Dermis microvascular lymphatic vessel endothelial cell (primary cell): ENCODE results near the gene WDR20. TPM values are rescaled to one million over a fixed set of nuclear protein-coding genes. Genes with fewer than 3 reads are reported as not detected.
"Not testable (repeated sequence)": the region's sequence is repeated elsewhere in the genome, so short reads cannot be mapped to it uniquely, and the experiment has no call there.

Source experiments
- DNase-seq, 2 donors: peaks; one replicate each; pipeline versions ENCODE4 v3.0.0 to v3.0.0-alpha.2; 2010; ENCODE audit warnings: low read depth in 2 of 2
- total RNA-seq: library from RNA; depleted of rRNA; stranded (reverse); fragments of >200 nt; gene quantifications from 2 replicates; pipeline ENCODE4 v1.2.1, GENCODE V29; 2014

WDR20 gene
- total RNA-seq, 1 donor from 2014 or later = 13.7 TPM

DNA sequence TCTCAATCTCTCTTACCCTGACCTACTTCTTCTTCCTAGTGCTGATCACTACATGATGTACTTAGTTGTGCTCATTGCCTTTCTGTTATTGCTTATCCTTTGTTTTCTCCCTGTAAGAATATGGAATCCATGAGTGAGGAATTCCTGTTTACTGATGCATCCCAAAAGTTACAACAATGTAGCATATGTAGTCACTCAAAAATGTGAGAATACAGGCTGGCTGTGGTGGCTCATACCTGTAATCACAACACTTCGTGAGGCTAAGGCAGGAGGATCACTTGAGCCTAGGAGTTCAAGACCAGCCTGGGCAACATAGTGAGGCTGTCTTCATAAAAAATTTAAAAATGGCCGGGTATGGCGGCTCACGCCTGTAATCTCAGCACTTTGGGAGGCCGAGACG is 8.0 kb upstream of the WDR20 start:
- DNase-seq = no peak

DNA sequence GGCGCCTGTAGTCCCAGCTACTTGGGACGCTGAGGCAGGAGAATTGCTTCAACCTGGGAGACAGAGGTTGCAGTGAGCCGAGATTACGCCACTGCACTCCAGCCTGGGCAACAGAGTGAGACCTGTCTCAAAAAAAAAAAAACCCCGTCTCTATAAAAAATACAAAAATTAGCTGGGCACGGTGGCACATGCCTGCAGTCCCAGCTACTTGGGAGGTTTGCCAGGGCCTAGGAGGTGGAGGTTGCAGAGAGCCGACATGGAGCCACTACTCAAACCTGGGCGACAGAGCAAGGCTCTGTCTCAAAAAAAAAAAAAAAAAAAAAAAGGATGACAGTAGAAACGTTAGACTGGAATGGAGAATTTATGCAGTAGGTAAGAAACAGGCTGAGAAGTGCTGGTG is 5.7 kb upstream of the WDR20 start:
- DNase-seq = not testable (repeated sequence)

DNA sequence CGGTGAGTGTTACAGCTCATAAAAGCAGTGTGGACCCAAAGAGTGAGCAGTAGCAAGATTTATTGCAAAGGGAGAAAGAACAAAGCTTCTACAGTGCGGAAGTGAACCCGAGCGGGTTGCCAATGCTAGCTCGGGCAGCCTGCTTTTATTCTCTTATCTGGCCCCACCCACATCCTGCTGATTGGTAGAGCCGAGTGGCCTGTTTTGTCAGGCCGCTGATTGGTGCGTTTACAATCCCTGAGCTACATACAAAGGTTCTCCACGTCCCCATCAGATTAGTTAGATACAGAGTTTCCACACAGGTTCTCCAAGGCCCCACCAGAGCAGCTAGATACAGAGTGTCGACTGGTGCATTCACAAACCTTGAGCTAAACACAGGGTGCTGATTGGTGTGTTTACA is 5.0 kb upstream of the WDR20 start:
- not testable (repeated sequence) for DNase-seq

DNA sequence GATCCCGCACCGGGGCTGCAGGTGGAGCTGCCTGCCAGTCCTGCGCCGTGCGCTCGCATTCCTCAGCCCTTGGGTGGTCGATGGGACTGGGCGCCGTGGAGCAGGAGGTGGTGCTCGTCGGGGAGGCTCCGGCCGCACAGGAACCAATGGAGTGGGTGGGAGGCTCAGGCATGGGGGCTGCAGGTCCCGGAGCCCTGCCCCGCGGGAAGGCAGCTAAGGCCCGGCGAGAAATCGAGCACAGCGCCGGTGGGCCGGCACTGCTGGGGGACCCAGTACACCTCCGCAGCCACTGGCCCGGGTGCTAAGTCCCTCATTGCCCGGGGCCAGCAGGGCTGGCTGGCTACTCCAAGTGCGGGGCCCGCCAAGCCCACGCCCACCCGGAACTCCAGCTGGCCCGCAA is 4.2 kb upstream of the WDR20 start:
- DNase-seq = not testable (repeated sequence)

DNA sequence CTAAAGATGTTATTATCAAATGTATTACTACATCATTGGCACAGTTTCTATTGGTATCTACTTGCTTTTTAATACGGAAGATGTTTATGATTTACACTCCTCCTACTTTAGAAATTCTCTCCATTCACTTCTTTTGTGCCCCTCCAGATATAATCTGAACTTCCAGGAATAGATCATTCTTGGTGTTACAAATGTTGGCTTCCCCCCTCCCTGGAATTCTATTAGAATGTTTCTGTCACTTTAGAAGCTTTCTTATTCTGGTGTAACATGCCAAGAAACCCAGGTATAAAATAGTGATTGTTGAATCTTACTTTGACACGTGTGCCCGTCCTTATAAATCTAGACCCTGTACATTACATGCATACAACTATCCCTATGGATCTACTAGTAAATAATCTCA is 1.2 kb upstream of the WDR20 start:
- no peak for DNase-seq

DNA sequence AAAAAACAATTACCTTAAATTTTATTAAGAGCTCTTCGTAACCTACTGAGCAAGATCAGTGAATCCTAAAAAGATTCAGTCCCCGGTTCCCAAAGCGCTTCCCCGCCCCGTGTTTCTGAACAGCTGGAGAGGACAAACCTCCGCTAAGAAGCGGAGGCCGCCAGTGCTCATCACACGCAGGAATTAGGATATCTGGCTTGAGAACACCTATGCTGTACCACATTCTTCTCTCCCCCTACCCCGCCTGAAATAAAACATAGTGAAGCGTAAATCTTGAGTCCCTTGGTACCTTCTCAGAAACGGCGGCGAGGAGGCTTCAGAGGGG is 774 bp upstream of the WDR20 start:
- DNase-seq = no peak

DNA sequence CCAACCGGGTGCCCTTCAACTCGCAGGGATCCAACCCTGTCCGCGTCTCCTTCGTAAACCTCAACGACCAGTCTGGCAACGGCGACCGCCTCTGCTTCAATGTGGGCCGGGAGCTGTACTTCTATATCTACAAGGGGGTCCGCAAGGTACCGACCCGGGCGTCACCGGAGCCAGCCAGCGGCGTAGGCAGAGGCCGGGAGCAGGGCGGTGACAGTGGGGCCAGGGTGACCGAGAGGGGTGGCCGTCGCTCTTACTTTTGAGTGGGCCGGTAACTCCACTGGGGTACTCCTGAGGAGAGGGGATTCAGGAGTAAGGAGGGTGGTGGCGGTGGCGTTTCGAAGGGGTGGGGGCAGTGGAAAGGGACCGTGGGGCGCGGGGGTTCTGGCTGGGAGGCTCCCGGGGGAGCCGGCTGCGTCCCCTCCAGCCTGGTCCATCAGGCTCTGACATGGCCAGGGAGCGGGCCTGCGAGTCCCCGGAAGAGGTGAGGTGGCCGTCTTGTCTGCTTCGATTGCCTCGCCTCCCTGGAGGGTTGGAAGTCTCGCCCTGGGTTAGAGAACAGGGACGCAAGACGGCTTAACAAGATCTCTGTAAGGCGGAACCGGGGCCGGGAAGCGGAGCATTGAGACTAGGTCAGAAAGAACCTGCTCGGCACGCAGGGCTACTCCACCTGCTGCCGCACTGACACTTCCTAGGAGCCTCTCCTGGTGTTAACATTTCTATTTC is 491 bp downstream of the WDR20 start:
- peak in 1 of 2 donors; percentile 24 for DNase-seq

DNA sequence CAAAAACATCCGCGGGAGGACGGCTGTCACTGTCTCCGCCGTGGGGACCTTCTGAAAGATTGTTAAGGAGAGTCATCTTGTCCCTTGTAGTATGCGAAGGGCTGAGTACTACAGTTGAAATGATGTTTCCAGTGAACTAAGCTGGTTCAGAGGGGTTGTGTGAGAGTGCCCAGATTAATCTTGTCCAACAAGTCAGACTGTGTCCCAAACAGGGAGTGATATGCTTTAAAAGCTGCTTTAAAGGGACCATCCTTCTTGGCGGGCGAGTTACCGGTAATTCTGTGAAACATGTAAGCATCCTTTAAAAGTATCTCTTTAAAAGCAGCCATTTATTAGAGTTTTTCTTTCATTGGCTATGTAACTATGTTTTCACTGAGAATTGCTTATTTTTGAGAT is 1.1 kb downstream of the WDR20 start:
- no peak for DNase-seq

DNA sequence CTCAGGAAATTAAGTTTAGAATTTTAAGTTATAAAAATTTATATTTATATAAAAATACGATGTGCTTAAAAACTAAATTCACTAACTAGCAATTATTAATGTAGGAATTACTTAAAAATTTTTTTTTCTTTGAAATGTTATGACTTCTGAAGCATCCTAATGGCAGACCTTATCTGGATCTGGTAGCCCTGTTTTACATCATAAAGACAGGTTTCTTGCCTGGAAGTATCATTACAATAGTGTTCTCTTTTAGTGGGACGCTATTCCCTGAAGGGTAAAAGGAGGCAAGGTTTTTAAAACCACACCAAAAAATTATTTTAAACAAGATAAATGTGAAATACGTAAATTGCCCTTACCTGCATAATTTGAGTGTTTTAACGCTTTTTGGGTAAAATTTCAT is 2.1 kb downstream of the WDR20 start:
- DNase-seq = no peak

DNA sequence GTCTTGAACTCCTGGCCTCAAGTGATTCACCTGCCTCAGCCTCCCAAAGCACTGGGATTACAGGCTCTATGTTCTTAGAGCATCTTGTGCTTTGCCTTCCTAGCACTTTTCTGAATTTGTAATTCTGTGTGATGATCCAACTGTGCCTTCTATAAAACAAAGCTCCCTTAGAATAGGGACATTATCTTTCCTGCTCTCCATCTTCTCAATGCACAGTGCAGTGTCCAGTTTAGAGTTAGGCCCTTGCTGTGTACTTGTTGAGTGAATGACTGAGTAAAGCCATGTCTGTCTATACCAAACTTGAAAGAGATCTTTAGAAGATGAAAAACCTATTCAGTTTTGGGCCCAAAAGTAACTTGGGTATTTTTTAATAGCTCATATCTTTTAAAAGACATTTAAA is 5.2 kb downstream of the WDR20 start:
- DNase-seq = no peak

DNA sequence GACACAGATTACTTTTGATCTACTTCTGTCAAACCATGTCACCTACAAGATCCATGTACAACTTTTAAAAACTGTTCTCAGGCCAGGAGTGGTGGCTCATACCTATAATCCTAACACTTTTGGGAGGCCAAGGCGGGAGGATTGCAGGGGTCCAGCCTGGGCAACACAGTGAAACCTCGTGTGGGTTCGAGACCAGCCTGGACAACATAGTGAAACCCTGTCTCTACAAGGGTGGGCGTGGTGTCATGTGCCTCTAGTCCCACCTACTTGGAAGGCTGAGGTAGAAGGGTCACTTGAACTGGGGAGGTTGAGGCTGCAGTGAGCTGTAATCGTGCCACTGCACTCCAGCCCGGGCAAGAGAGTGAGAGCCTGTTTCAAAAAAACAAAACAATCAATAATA is 5.7 kb downstream of the WDR20 start:
- DNase-seq = no peak

DNA sequence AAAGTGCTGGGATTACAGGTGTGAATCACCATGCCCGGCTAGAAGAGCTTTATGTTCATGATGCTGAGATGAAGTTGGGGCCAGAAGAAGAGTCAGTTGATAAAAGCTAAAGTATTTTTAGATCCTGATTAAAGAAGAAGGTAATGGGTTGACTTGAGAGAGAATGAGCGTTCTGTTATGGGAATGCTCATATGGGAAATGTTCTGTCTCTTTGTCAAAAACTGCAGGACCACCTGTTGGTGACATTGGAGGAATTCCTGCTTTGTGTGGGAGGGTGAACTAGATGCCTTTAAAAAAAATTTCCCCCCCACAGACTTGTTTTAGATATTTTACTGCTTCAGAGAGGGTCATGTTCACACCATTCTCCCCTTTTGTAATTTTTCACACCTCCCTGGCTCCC is 6.7 kb downstream of the WDR20 start:
- no peak for DNase-seq

DNA sequence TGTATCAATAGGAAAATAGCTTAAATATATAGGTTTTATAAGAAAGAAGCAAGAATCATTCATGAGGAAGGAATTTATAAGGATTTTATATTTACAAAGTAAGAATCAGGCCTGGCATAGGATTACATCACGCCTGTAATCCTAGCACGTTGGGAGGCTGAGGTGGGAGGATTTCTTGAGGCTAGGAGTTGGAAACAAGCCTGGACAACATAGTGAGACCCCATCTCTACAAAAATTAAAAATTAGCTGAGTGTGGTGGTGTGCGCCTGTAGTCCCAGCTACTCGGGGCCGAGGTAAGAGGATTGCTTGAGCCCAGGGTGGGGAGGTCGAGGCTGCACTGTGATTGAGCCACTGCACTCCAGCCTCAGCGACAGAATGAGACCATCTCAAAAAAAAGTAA is 10.4 kb downstream of the WDR20 start:
- no peak for DNase-seq

DNA sequence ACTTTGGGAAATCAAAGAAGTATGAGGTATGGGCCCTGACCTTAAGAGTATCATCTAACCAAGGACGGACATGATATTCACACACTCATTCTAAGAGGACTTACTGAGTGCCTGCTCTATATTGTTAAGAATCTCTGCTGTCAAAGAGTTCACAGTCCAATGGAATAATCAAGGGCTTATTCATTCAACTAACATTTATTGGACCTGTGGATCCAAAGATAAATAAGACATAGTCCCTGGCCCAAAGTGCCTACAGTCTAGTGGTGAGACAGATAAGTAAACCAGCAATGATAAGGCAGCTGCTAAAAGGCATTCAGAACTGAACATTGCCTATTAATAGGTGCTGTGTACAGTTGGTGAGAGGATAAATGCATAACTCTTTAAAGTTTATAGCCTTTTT is 11.0 kb downstream of the WDR20 start:
- DNase-seq = no peak

DNA sequence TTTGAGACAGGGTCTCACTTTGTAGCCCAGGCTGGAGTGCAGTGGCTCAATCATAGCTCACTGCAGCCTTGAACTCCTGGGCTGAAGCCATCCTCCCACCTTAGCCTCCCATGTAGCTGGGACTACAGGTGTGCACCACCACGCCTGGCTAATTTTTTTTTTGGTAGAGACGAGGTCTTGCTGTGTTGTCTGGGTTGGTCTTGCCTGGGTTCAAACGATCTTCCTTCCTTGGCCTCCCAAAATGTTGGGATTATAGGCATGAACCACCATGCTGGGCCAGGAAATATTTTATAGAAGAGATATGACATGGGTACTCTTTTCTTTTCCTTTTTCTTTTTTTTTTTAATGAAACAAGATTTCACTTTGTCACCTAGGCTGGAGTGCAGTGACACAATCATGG is 11.7 kb downstream of the WDR20 start:
- not testable (repeated sequence) for DNase-seq

DNA sequence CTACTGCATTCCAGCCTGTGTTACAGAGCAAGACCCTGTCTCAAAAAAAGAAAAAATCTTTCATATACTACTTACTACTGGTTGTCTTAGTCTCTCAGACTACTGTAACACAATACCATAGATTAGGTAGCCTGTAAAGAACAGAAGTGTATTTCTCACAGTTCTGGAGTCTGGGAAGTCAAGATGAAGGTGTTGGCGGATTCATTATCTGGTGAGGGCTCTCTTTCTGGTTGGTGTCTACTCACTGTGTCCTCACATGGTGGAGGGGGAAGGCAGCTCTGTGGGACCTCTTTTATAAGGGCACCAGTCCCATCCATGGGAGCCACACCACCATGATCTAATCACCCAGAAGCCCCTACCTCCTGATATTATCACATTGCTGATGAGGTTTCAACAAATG is 14.4 kb downstream of the WDR20 start:
- DNase-seq = no peak

DNA sequence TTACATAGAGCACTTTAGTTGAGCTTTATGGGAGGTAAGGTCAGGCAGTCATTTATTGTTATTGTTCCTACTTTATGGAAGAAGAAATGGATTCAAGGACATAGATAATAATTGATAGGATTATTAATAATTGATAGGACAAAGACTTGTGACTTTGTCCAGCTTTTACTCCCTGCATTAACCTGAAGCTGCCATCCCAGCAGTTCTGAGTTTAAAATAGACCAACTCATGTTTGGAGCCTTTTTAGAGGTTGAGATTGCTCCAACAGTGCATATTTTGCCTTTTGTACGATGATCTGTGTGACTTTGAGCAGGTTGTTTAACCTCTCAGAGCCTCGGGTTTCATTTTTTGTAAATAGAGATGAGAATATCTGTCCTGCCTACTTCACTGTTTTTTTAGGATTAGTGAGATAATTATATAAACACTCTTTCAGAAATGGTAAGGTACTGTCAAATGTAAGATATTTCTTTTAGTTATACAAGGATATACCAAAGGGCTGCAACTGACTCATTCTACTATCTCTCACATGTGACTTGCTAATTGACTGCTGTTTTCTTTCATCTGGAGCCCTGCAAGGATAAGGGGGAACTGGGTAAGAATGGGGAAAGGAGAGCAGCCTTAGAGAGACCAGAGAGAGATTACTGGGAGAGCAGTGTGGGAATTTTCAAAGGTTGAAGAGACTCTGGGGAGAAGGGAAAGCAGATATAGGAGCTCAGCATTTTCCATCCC is 15.3 kb downstream of the WDR20 start:
- no peak for DNase-seq

DNA sequence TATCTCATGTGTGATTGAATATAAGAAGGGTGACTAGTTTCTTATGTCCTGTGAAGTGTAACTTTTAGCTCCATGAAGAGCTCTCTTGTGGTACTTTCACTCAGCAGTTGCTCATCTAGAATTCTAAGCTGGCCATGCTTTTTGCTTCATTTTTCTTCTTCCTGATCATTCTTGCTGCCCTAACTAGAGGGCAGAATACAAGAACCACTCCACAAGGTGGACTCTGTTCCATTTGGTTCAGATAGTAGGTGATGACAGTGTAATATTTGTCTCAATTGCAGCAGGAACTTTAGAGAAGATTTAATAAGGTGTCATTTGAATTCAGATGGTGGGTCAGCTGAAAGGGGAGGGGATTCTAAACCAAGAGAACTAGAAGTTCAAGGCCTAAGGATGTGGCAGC is 17.6 kb downstream of the WDR20 start:
- no peak for DNase-seq

DNA sequence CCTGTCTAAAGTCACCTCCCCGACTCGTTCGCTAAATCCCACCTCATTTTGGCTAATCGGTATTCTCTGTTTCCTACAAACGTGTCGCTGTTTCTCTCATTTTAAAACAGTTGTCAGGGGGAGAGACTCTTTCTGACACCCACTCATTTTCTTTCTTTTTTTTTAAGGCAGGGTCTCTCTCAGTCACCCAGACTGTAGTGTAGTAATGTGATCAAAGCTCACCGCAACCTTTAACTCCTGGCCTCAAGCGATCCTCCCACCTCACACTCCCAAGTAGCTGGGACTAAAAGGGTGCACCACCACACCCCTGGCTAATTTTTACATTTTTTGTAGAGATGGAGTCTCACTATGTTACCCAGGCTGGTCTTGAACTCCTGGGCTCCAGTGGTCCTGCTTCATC is 19.1 kb downstream of the WDR20 start:
- no peak for DNase-seq

DNA sequence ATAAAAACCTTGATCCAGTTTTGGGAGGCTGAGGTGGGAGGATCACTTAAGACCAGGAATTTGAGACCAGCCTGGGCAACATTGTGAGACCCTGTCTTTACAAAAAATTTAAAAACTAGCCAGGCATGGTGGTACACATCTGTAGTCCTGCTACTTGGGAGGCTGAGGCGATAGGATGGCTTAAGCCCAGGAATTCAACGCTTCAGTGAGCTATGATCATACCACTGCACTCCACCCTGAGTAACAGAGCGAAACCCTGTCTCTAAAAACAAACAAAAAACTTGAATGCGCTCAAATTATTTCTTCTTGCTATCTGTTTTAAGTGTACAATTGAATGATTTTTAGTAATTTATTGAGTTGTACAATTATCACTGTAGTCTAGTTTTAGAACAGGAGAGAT is 20.1 kb downstream of the WDR20 start:
- no peak for DNase-seq

DNA sequence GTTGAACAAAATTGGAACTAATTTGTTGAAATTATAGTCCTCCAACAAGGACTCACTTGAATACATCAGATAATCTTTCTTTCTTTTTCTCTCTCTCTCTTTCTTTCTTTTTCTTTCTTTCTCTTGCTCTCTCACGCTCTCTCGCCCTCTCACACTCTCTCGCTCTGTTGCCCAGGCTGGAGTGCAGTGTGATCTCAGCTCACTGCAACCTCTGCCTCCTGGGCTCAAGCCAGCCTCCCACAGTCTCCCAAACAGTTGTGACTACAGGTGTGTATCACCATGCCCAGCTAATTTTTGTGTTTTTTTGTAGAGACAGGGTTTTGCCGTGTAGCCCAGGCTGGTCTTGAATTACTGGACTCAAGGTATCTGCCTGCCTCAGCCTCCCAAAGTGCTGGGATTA is 22.8 kb downstream of the WDR20 start:
- no peak for DNase-seq

DNA sequence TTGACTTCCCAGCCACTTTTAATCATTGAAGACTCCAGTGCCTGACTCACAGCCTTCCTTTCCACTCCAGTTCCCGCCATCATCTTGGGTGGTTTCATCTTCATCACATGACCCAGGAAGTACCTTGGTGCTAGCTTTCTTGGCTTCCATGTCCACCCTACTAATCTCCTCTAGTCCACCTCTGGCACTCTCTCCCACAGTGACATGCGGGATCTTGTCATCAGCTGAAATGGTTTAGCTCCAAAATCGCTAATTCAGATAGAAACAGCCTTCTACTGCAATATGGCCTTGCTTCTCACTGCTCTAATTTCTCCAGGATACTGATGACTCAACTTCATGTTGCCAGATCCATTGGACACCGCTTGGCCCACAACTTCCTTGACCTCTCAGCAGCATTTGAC is 24.5 kb downstream of the WDR20 start:
- DNase-seq = peak in 1 of 2 donors; percentile 28

DNA sequence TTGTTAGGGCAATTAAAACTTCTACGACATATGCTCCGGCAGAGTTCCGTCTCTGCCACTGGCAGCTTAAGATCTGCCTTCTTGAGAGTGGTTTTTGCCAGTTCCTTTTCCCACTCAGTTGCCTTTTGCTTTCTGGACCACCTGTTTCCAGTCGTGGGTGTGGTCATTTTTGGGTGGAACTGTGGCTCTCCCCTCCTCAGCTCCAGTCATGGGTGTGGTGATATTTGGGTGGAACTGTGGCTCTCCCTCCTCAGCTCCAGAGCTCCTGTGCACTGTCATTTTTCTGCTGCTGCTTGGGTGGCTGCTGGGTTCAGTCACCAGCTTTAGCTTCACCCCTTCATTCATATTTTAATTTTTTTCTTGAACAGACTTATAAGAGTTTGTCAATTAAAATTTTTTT is 25.3 kb downstream of the WDR20 start:
- DNase-seq = no peak

DNA sequence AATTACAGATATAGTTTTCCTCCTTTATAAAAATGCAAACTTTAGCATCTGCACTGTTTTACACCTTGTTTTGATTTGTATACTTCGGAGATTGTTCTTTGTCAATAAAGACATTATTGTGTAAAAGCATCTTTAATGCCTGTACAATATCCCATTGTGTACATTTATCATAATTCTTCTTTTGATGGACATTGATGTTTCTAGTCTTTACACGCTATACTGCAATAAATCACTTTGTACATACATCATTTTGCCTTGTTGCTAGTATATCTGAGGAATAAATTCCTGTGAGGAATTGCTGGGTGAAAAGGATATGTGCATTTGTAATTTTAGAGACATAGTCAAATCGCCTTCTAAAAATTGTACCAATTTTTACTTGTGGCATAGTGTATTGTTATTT is 30.4 kb downstream of the WDR20 start:
- DNase-seq = no peak
